Endothelial cell of umbilical vein (primary cell): ENCODE measurements around the gene CLEC16A. TPM values are rescaled to one million over a fixed set of nuclear protein-coding genes. Genes with fewer than 3 reads are reported as not detected.

ENCODE experiments used
- BruUV-seq: library from RNA; stranded (reverse); fragments of 400-500 nt; replicated peaks from 2 replicates; lab custom pipeline; 2021; lab: Mats Ljungman, UMichigan
- CTCF ChIA-PET: fragments of 300-600, 350-600 bp; sonication (Branson Sonifier 250); formaldehyde crosslinking; loops from one replicate; lab custom pipeline; 2021; ENCODE audit warnings: antibody characterized with exemption, inconsistent platforms; lab: Charles Lee
- POLR2A ChIA-PET: fragments of 300-600, 350-600 bp; sonication (Branson Sonifier 250); formaldehyde crosslinking; loops from one replicate; lab custom pipeline; 2021; ENCODE audit warnings: antibody characterized with exemption, inconsistent platforms; lab: Charles Lee
- DNase-seq: peaks from one replicate; pipeline ENCODE4 v3.0.0-alpha.2; 2011; ENCODE audit warnings: low read depth, low spot score
- FAIRE-seq: peaks from 2 replicates; lab custom pipeline; 2011; peaks lifted over from hg19 to GRCh38; lab: Jason Lieb, UNC
- H2AFZ ChIP-seq: 2 replicates; pipeline ENCODE4 v1.6.0; 2012; ENCODE audit warnings: low read depth, low read length, control low read depth, inconsistent platforms
- H3K27ac ChIP-seq: 2 replicates; pipeline ENCODE4 v1.5.1; 2011; ENCODE audit warnings: low read depth, mild to moderate bottlenecking, control low read depth, low read length, moderate library complexity; ENCODE audit not compliant: insufficient read depth
- H3K27me3 ChIP-seq, 2 experiments: 2 replicates each; pipeline versions ENCODE4 v1.6.0 to v1.6.1; 2011; ENCODE audit warnings: low read length in 2 of 2, mixed read lengths in 1 of 2; ENCODE audit not compliant: control insufficient read depth in 2 of 2, insufficient read depth in 2 of 2
- H3K36me3 ChIP-seq, 2 experiments: 2 replicates in 1 of 2; 3 replicates in 1 of 2; pipeline ENCODE4 v1.5.1; 2011; ENCODE audit warnings: low read length in 2 of 2, mild to moderate bottlenecking in 1 of 2, moderate library complexity in 1 of 2; ENCODE audit not compliant: control insufficient read depth in 2 of 2, insufficient read depth in 2 of 2; ENCODE audit errors: extremely low read depth in 1 of 2
- H3K4me1 ChIP-seq: 3 replicates; pipeline ENCODE4 v1.5.1; 2011; ENCODE audit warnings: mild to moderate bottlenecking, low read length; ENCODE audit not compliant: control insufficient read depth, insufficient read depth; ENCODE audit errors: extremely low read depth
- H3K4me2 ChIP-seq: 2 replicates; pipeline ENCODE4 v1.6.1; 2011; ENCODE audit warnings: low read length, control low read depth, mixed read lengths; ENCODE audit not compliant: insufficient read depth
- H3K4me3 ChIP-seq, 3 experiments: fragments of 200-600 bp in 1 of 3; sonication (generic), shearing (Covaris generic) in 1 of 3; replicated peaks in 1 of 3; 2 replicates each; pipeline ENCODE4 v1.5.1; 2011 to 2016; ENCODE audit warnings: control low read depth in 3 of 3, low read length in 3 of 3, mild to moderate bottlenecking in 2 of 3, inconsistent platforms in 1 of 3, low read depth in 1 of 3, moderate library complexity in 1 of 3; ENCODE audit not compliant: insufficient read depth in 1 of 3
- H3K79me2 ChIP-seq: 2 replicates; pipeline ENCODE4 v1.6.0; 2012; ENCODE audit warnings: low read length, inconsistent platforms; ENCODE audit not compliant: control insufficient read depth, insufficient read depth
- H3K9ac ChIP-seq: replicated peaks from 2 replicates; pipeline ENCODE3; 2011; ENCODE audit warnings: low read length, control low read depth; ENCODE audit not compliant: insufficient read depth; ENCODE audit errors: extremely low read depth
- H3K9me1 ChIP-seq: replicated peaks from 3 replicates; pipeline ENCODE4 v1.6.0; 2011; ENCODE audit warnings: mild to moderate bottlenecking, low read length; ENCODE audit not compliant: control insufficient read depth, insufficient read depth; ENCODE audit errors: extremely low read depth
- H3K9me3 ChIP-seq: replicated peaks from 2 replicates; pipeline ENCODE4 v1.5.1; 2012; ENCODE audit warnings: low read length, inconsistent platforms; ENCODE audit not compliant: control insufficient read depth, insufficient read depth
- H4K20me1 ChIP-seq: replicated peaks from 2 replicates; pipeline ENCODE3; 2011; ENCODE audit warnings: mild to moderate bottlenecking, low read length; ENCODE audit not compliant: control insufficient read depth, insufficient read depth; ENCODE audit errors: extremely low read depth
- CTCF ChIP-seq, 2 donors: IDR thresholded peaks; 1 replicate in 1 of 2; 2 replicates in 1 of 2; pipeline ENCODE4 v1.5.1; 2011; ENCODE audit warnings: low read length in 2 of 2, mild to moderate bottlenecking in 2 of 2, moderate library complexity in 2 of 2, control low read depth in 1 of 2, inconsistent platforms in 1 of 2, low read depth in 1 of 2; ENCODE audit not compliant: insufficient read depth in 1 of 2; ENCODE audit errors: extremely low read depth in 1 of 2
- EZH2 ChIP-seq: IDR thresholded peaks from 2 replicates; pipeline ENCODE4 v1.6.1; 2012; ENCODE audit warnings: borderline replicate concordance, low read depth, mild to moderate bottlenecking, moderate library complexity, low read length, inconsistent platforms; ENCODE audit not compliant: severe bottlenecking
- FOS ChIP-seq: IDR thresholded peaks from 2 replicates; pipeline ENCODE4 v1.6.1; 2011; ENCODE audit warnings: mild to moderate bottlenecking, low read length, moderate library complexity, borderline replicate concordance; ENCODE audit not compliant: insufficient read depth
- GATA2 ChIP-seq: IDR thresholded peaks from 2 replicates; pipeline ENCODE4 v1.7.0; 2011; ENCODE audit warnings: low read depth, mild to moderate bottlenecking, moderate library complexity, mixed read lengths, low read length; ENCODE audit not compliant: insufficient read length, insufficient read depth
- JUN ChIP-seq: IDR thresholded peaks from 2 replicates; pipeline ENCODE4 v1.6.1; 2011; ENCODE audit warnings: borderline replicate concordance, low read depth; ENCODE audit not compliant: insufficient read length, insufficient read depth
- MYC ChIP-seq: IDR thresholded peaks from one replicate; pipeline ENCODE4 v1.6.1; 2011; ENCODE audit warnings: mild to moderate bottlenecking, low read depth, low read length
- POLR2A ChIP-seq: IDR thresholded peaks from 2 replicates; pipeline ENCODE4 v1.6.1; 2012; ENCODE audit warnings: low read depth, mild to moderate bottlenecking, control low read depth, low read length
- POLR2AphosphoS5 ChIP-seq: IDR thresholded peaks from 2 replicates; pipeline ENCODE4 v1.6.1; 2012; ENCODE audit warnings: low read depth, mild to moderate bottlenecking, control low read depth, low read length, moderate library complexity; ENCODE audit not compliant: insufficient read depth
- dilution Hi-C: fragments of 300-500 bp; cut with MboI; formaldehyde crosslinking; loops from one replicate; pipeline ENCODE4 v1.15.0; 2019; ENCODE audit warnings: low sequenced_read_pairs; ENCODE audit not compliant: extremely low pct_ligation_motif_present
- intact Hi-C: fragments of 100-400 bp; cut with micrococcal nuclease; formaldehyde crosslinking; loops from one replicate; pipeline ENCODE4 v1.10.0; 2022
- polyA plus RNA-seq, 4 experiments: library from polyadenylated mRNA; depleted of rRNA in 3 of 4; stranded (reverse) in 3 of 4; unstranded in 1 of 4; fragments of >200 nt; gene quantifications; 2 replicates each; pipeline versions ENCODE4 v1.2.1 to v1.2.3, GENCODE V29; 2011 to 2012; ENCODE audit warnings: missing spikeins in 1 of 4
- total RNA-seq: library from RNA; stranded (reverse); gene quantifications from 2 replicates; pipeline ENCODE4 v1.2.3, GENCODE V29; 2021
- TF ChIP-seq, protein P1 (sequence below): IDR thresholded peaks from 2 replicates; pipeline ENCODE4 v1.6.1; 2011; ENCODE audit not compliant: insufficient read depth, insufficient read length

Gene CLEC16A
- total and polyA plus RNA-seq, 2 donors (not counting 3 experiments of a cell fraction or from before 2014, with no cell fraction given) = 11.4 to 23.3 TPM

GRCh38 chr16:11046382-11046931, 102.1 kb downstream of the CLEC16A start:
- TF ChIP-seq JUN (no peak), MYC (no peak), FOS (no peak), GATA2 (no peak), POLR2A (no peak), POLR2AphosphoS5 (no peak), CTCF (IDR thresholded peaks at IDR 0.05; ENCODE audit: extremely low read depth in 1 of 2, insufficient read depth in 1 of 2, low read depth in 1 of 2, low read length in 2 of 2) (no peak), EZH2 (no peak)
- TF ChIP-seq, protein P1, sequence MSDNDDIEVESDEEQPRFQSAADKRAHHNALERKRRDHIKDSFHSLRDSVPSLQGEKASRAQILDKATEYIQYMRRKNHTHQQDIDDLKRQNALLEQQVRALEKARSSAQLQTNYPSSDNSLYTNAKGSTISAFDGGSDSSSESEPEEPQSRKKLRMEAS = no peak
- BruUV-seq = no TSS peak
- H3K9ac ChIP-seq = no peak overlapping the region
- H3K9me3 ChIP-seq = no peaks in the 10 kb centered on the region
- H3K9me1 ChIP-seq = no peaks in the 10 kb centered on the region
- H2AFZ ChIP-seq = no peak overlapping the region
- dilution Hi-C loops = no loop called here
- H3K27me3 ChIP-seq = no peaks in the 10 kb centered on the region
- ChIA-PET POLR2A (no interaction called here), CTCF (interaction anchor here (0.9 to 1.1 kb wide), 2 partner anchors 12 to 148 kb away, joined by 3 to 4 read pairs; no protein-coding TSS in a partner anchor)
- peaks cover 7% of the 10 kb centered on the region for H3K4me1 ChIP-seq
- peaks cover 2 to 16% of the 10 kb centered on the region in 2 experiments for H3K36me3 ChIP-seq
- no peak overlapping the region for H3K4me2 ChIP-seq
- DNase-seq (no peak), FAIRE-seq (no peak)
- intact Hi-C loops = no loop called here
- H3K4me3 ChIP-seq = no peak overlapping the region
- no peaks in the 10 kb centered on the region for H3K79me2 ChIP-seq
- H4K20me1 ChIP-seq = no peaks in the 10 kb centered on the region
- H3K27ac ChIP-seq = no peak overlapping the region
